GM23338 (cell line): ENCODE measurements around the gene GP1BB.
A peak's percentile ranks its signal among the peaks of the same experiment; 100 is the strongest.

Experiments used
- CREB1 ChIP-seq: fragments of 250-450 bp; sonication (Bioruptor Pico); IDR thresholded peaks from 2 replicates; pipeline ENCODE4 v1.5.0; 2020; ENCODE audit warnings: low read depth, mild to moderate bottlenecking, moderate library complexity
- CTCF ChIP-seq, 2 experiments: fragments of 200-600 bp in 1 of 2; sonication (generic) in 1 of 2; conservative IDR thresholded peaks; 2 replicates each; pipeline versions ENCODE4 v1.5.1 to v1.6.1; 2016 to 2017; ENCODE audit warnings: antibody characterized with exemption in 2 of 2, low read depth in 2 of 2, mild to moderate bottlenecking in 2 of 2, moderate library complexity in 1 of 2
- ETS1 ChIP-seq: IDR thresholded peaks from 2 replicates; pipeline ENCODE4 v1.6.1; 2016; ENCODE audit warnings: antibody characterized with exemption
- EZH2 ChIP-seq: fragments of 200-600 bp; sonication (generic); IDR thresholded peaks from one replicate; pipeline ENCODE4 v1.8.0; 2017; ENCODE audit warnings: antibody characterized with exemption, mild to moderate bottlenecking, low read depth; ENCODE audit not compliant: unreplicated experiment
- EZH2phosphoT487 ChIP-seq: fragments of 200-600 bp; sonication (generic); IDR thresholded peaks from one replicate; pipeline ENCODE4 v1.8.1; 2018; ENCODE audit warnings: antibody characterized with exemption; ENCODE audit not compliant: unreplicated experiment
- JUNB ChIP-seq: IDR thresholded peaks from one replicate; pipeline ENCODE4 v1.6.1; 2016; ENCODE audit warnings: antibody characterized with exemption; ENCODE audit not compliant: unreplicated experiment
- POLR2AphosphoS5 ChIP-seq: IDR thresholded peaks from 2 replicates; pipeline ENCODE4 v1.6.1; 2016; ENCODE audit warnings: antibody characterized with exemption, low read depth
- REST ChIP-seq: IDR thresholded peaks from one replicate; pipeline ENCODE4 v1.6.1; 2018; ENCODE audit warnings: antibody characterized with exemption; ENCODE audit not compliant: unreplicated experiment
- STAT1 ChIP-seq: IDR thresholded peaks from one replicate; pipeline ENCODE4 v1.6.1; 2016; ENCODE audit warnings: antibody characterized with exemption; ENCODE audit not compliant: unreplicated experiment

DNA sequence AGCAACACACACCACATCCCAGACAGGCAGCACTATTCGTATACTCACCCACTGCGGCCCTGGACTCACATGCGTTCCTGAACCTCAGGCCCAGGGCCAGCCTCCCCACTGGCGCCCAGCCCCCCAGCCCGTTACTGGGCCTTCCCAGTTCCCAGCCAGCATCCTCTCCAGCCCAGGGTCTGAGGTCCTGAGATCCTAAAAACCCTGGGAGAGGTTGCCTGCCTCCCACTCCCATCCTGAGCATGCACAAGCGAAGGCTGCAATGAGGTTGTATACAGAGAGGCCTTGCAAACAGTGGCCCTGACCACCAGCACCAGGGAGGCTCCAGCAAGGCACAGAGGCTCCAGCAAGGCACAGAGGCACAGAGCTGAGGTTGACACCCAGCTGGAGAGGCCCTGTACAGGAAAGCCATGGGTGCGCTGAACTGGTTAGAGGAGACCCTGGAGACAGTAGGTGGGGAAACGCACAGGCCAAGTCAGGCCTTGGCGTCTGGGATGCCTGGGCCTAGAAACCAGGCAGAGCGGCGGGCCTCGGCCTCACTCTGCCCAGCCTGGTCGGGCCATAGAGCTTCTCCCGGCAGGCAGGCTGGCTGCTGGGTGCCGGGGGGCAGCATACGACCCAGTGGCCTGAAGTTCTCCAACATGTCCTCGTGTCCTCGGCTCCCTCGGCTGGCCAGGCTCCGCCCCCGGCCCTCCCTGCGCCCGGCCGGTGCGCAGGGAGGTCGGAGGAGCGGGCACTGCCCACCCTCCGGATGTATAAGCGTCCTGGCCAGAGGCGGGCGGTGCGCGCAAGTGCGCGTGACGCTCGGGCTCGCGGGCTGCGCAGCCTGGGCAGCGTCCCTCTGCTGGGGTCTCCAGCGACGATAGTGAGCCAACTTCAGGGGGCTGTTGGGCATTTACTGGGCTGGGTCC is 34.9 kb downstream of the GP1BB start:
- peak; percentile 88 for TF ChIP-seq EZH2
- no peak for TF ChIP-seq POLR2AphosphoS5
- TF ChIP-seq CTCF (conservative IDR thresholded peaks at IDR 0.05; ENCODE audit: low read depth in 2 of 2) = no peak
- no peak for TF ChIP-seq EZH2phosphoT487
- TF ChIP-seq REST = no peak
- TF ChIP-seq JUNB = no peak
- no peak for TF ChIP-seq CREB1 (CRISPR knock-in tag)
- no peak for TF ChIP-seq STAT1
- TF ChIP-seq ETS1 = no peak
